ENCODE results near the gene SNRNP25. TPM values are rescaled to one million over a fixed set of nuclear protein-coding genes. Genes with fewer than 3 reads are reported as not detected.
"Not testable (repeated sequence)": the region's sequence is repeated elsewhere in the genome, so short reads cannot be mapped to it uniquely, and the experiment has no call there.

Gene SNRNP25
- total and polyA plus RNA-seq, 9 donors, result 12.8 to 35.7 (median 26.9) TPM

DNA sequence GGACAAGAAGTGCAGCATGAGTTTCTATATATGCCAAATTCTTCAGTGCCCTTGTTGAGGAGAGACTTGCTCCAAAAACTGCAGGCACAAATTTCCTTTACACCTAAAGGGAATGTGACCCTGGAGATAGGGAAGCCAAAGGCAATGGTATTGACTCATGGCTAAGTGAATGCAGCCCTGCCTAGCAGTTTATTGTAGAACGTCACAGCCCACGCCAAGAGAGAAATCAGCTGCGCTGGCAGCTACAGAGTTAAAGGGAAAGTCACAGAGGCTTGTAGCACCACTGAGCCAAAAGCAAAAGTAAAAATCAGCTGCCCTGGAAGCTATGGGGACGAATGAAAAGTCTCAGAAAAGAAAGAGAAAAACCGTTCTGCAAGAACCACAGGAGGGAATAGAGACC is 10.3 kb upstream of the SNRNP25 start:
- Histone ChIP-seq H3K36me3 (no peaks in the 10 kb centered on the region), H3K9me3 (no peaks in the 10 kb centered on the region), H3K4me3 (no peak overlapping the region), H3K27me3 (no peaks in the 10 kb centered on the region), H3K27ac (no peak overlapping the region), H3K4me1 (ENCODE audit: insufficient read depth) (no peaks in the 10 kb centered on the region)
- WGBS, 3 donors, result 58 to 68% (median 62%) methylated on average over 5 of the region's 5 CpGs
- TF ChIP-seq POLR2A (IDR thresholded peaks at IDR 0.05) (no peak), EP300 (IDR thresholded peaks at IDR 0.05) (no peak)
- TF ChIP-seq, protein P1, sequence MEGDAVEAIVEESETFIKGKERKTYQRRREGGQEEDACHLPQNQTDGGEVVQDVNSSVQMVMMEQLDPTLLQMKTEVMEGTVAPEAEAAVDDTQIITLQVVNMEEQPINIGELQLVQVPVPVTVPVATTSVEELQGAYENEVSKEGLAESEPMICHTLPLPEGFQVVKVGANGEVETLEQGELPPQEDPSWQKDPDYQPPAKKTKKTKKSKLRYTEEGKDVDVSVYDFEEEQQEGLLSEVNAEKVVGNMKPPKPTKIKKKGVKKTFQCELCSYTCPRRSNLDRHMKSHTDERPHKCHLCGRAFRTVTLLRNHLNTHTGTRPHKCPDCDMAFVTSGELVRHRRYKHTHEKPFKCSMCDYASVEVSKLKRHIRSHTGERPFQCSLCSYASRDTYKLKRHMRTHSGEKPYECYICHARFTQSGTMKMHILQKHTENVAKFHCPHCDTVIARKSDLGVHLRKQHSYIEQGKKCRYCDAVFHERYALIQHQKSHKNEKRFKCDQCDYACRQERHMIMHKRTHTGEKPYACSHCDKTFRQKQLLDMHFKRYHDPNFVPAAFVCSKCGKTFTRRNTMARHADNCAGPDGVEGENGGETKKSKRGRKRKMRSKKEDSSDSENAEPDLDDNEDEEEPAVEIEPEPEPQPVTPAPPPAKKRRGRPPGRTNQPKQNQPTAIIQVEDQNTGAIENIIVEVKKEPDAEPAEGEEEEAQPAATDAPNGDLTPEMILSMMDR (IDR thresholded peaks at IDR 0.05), result no peak
- intact Hi-C loops (cut with DNase I), result no loop called here
- no peak for DNase-seq

DNA sequence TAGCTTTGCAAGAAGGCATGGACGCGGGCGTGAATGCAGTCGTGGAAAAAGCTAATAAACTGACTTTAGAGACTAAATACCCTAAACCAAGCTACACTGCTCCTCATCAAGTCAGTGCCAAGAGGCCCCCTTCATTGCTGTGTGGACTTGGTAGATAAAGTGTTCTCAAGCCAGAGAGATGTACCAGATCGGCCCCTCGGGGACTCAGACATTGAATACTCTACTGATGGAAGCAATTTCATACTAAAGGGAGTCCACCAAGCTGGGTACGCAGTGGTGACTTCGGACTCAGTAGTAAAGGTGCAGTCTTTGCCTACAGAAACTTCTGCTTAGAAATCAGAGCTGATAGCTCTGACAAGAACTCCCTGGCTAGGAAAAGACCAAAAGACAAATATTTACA is 9.0 kb upstream of the SNRNP25 start:
- Histone ChIP-seq H3K36me3 (no peaks in the 10 kb centered on the region), H3K4me3 (no peak overlapping the region), H3K9me3 (no peaks in the 10 kb centered on the region), H3K27ac (no peak overlapping the region), H3K4me1 (ENCODE audit: insufficient read depth) (no peaks in the 10 kb centered on the region), H3K27me3 (no peaks in the 10 kb centered on the region)
- intact Hi-C loops (cut with DNase I), result no loop called here
- peak in 1 of 5 donors; percentile 4 for DNase-seq
- WGBS, 3 donors, result 89 to 92% (median 89%) methylated on average over 8 of the region's 8 CpGs
- TF ChIP-seq EP300 (IDR thresholded peaks at IDR 0.05) (no peak), POLR2A (IDR thresholded peaks at IDR 0.05) (no peak)
- TF ChIP-seq, protein P1 (IDR thresholded peaks at IDR 0.05), result no peak

DNA sequence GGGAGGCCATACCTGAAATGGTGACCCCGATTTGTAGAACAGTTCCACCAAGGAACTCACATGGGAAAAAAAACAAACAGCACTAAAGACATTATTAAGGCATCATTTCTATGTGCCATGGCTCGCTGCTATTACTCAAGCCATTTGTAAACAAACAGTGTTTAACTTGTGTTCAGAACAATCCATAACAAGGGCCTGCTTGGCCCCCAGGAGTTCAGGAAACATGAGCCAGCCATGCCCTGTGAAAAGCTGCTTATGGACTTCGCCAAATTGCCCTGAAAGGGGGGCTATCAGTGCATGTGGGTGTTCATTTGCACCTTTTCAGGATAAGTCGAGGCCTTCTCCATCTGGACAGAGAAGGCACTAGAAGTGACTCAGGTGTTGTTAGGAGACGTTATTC is 8.2 kb upstream of the SNRNP25 start:
- Histone ChIP-seq H3K4me1 (ENCODE audit: insufficient read depth) (no peaks in the 10 kb centered on the region), H3K27me3 (no peaks in the 10 kb centered on the region), H3K27ac (no peak overlapping the region), H3K9me3 (no peaks in the 10 kb centered on the region), H3K4me3 (no peak overlapping the region), H3K36me3 (no peaks in the 10 kb centered on the region)
- DNase-seq, result no peak
- intact Hi-C loops (cut with DNase I), result no loop called here
- 88 to 93% (median 93%) methylated on average over 5 of the region's 5 CpGs for WGBS, 3 donors
- TF ChIP-seq, protein P1 (IDR thresholded peaks at IDR 0.05), result no peak
- TF ChIP-seq POLR2A (IDR thresholded peaks at IDR 0.05) (no peak), EP300 (IDR thresholded peaks at IDR 0.05) (no peak)

DNA sequence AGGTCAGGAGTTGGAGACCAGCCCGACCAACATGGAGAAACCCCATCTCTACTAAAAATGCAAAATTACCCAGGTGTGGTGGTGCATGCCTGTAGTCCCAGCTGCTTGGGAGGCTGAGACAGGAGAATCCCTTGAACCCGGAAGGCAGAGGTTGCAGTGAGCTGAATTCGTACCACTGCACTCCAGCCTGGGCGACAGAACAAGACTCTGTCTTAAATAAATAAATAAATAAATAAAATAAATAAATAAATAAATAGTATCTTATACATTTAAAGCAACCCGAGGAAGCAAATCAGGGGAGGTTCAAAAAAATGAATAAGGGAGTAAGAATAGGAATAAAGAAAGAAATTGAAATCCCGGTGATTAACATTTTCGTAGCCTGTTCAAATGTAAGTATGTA is 7.1 kb upstream of the SNRNP25 start:
- H3K36me3 ChIP-seq; H3K9me3 ChIP-seq; H3K27ac ChIP-seq; H3K4me1 ChIP-seq (ENCODE audit: insufficient read depth); intact Hi-C loops (cut with DNase I); H3K4me3 ChIP-seq; DNase-seq; H3K27me3 ChIP-seq: not testable (repeated sequence)
- 93 to 97% (median 96%) methylated on average over 7 of the region's 7 CpGs for WGBS, 3 donors

DNA sequence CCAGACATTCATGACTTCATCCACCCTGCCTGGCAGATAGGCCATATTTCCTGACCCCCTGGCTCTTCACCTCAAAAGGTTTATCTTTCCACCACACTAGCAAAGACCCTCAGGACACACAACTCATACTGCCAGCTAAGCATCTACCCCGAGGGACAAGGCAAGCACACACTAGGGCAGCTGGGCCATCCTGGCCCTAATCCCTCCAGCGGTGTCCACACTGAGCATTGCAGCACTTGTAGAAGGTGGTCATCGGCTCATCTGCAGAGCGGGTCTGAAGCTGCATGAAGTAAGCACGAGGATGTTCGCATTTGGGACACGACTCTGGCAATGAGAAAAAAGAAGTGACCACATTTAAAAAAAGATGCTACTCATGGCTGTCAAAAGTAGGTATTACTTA is 6.4 kb upstream of the SNRNP25 start:
- H3K9me3 ChIP-seq, result no peaks in the 10 kb centered on the region
- H3K27me3 ChIP-seq, result no peaks in the 10 kb centered on the region
- intact Hi-C loops (cut with DNase I), result no loop called here
- no peaks in the 10 kb centered on the region for H3K36me3 ChIP-seq
- no peak overlapping the region for H3K27ac ChIP-seq
- H3K4me1 ChIP-seq (ENCODE audit: insufficient read depth), result peaks cover 2% of the 10 kb centered on the region
- TF ChIP-seq POLR2A (IDR thresholded peaks at IDR 0.05), result no peak
- no peak for TF ChIP-seq EP300 (IDR thresholded peaks at IDR 0.05)
- TF ChIP-seq, protein P1 (IDR thresholded peaks at IDR 0.05), result no peak
- peak in 1 of 5 donors; percentile 3 for DNase-seq
- no peak overlapping the region for H3K4me3 ChIP-seq
- WGBS, 3 donors, result 93 to 96% (median 95%) methylated on average over 7 of the region's 7 CpGs
